8988T (cell line): ENCODE measurements around the gene SEMG2.

Experiments
- DNase-seq: peaks from one replicate; pipeline ENCODE4 v3.0.0; 2011

SEMG2 gene

GRCh38 chr20:45235995-45236394 lies 14.8 kb downstream of the SEMG2 start:
- DNase-seq, result no peak

- DNase-seq, result no peak
These were observed 17.0 kb downstream of the SEMG2 start for GRCh38 chr20:45238139-45238538.

- DNase-seq, result no peak
These were observed 24.9 kb downstream of the SEMG2 start for GRCh38 chr20:45246109-45246508.

- no peak for DNase-seq
These were observed 26.7 kb downstream of the SEMG2 start for GRCh38 chr20:45247865-45248264.

GRCh38 chr20:45248609-45249008 lies 27.4 kb downstream of the SEMG2 start:
- no peak for DNase-seq

- DNase-seq, result no peak
These were observed 30.8 kb downstream of the SEMG2 start for GRCh38 chr20:45251884-45252560.

GRCh38 chr20:45253261-45253660 lies 32.1 kb downstream of the SEMG2 start:
- DNase-seq, result no peak

- no peak for DNase-seq
These were observed 33.5 kb downstream of the SEMG2 start, which contains the start of gene SLPI for GRCh38 chr20:45254383-45255262. TSS of gene SLPI (minus strand) at chr20:45254564. CDS start at chr20:45254543, 21 bp downstream.

GRCh38 chr20:45257161-45257560 lies 36.0 kb downstream of the SEMG2 start:
- no peak for DNase-seq

- no peak for DNase-seq
These were observed 36.5 kb downstream of the SEMG2 start for GRCh38 chr20:45257711-45258110.

GRCh38 chr20:45258259-45258658 lies 37.1 kb downstream of the SEMG2 start:
- DNase-seq, result no peak

- no peak for DNase-seq
These were observed 37.5 kb downstream of the SEMG2 start for GRCh38 chr20:45258664-45259063.

GRCh38 chr20:45263556-45264266 lies 42.5 kb downstream of the SEMG2 start:
- DNase-seq, result no peak

GRCh38 chr20:45266977-45267376 lies 45.8 kb downstream of the SEMG2 start:
- no peak for DNase-seq

GRCh38 chr20:45268531-45268930 lies 47.4 kb downstream of the SEMG2 start:
- DNase-seq, result no peak

GRCh38 chr20:45269056-45269455 lies 47.9 kb downstream of the SEMG2 start:
- DNase-seq, result no peak

- DNase-seq, result no peak
These were observed 48.6 kb downstream of the SEMG2 start for GRCh38 chr20:45269754-45270270.
